Activated naive CD8-positive, alpha-beta T cell treated with anti-CD3 and anti-CD28 coated beads, Interleukin-2, amount 50 U/mL, for 24 hours (primary cell): ENCODE data around the gene CCDC158.

Experiments used
- ATAC-seq: fragments of 150-1000 bp; cut with Tn5 transposase; one replicate; pipeline ENCODE4 v1.10.0; 2021
- DNase-seq: peaks from one replicate; pipeline ENCODE4 v3.0.0; 2021
- H3K27ac Mint-ChIP-seq: one replicate; pipeline ENCODE4 v1.8.0; 2021; ENCODE audit warnings: mild to moderate bottlenecking, mixed read lengths
- H3K27me3 Mint-ChIP-seq: one replicate; pipeline ENCODE4 v1.8.0; 2021; ENCODE audit warnings: mixed read lengths
- H3K36me3 Mint-ChIP-seq: one replicate; pipeline ENCODE4 v1.8.0; 2021; ENCODE audit warnings: low read depth, mixed read lengths
- H3K4me1 Mint-ChIP-seq: one replicate; pipeline ENCODE4 v1.8.0; 2021; ENCODE audit warnings: mixed read lengths
- H3K4me3 Mint-ChIP-seq: one replicate; pipeline ENCODE4 v1.8.0; 2021; ENCODE audit warnings: mild to moderate bottlenecking, moderate library complexity, mixed read lengths
- H3K9me3 Mint-ChIP-seq: one replicate; pipeline ENCODE4 v1.8.0; 2021; ENCODE audit warnings: mixed read lengths

CCDC158 gene

DNA sequence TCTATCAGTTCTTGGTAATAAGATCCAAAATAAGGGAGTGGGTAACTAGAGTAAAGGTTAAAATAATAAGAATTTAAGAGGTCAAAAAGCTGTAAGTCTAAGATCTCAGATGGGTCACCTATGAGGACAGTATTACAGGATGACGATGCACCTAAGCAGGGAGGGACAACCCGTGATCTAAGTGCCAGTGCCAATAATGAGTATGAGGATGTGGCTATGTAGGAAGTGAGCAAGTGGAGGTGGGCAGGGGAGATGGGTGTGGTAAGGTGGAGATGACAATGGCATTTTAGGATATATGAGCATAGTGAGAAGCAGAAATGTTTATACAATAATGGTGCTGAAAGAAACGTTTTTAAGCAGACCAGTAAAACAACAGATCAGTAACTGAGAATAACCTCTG is 19.3 kb downstream of the CCDC158 start:
- no peaks in the 10 kb centered on the region for H3K36me3 Mint-ChIP-seq
- ATAC-seq (no peak), DNase-seq (no peak)
- peaks cover 20% of the 10 kb centered on the region for H3K27me3 Mint-ChIP-seq
- H3K9me3 Mint-ChIP-seq, result peaks cover 7% of the 10 kb centered on the region
- no peak overlapping the region for H3K27ac Mint-ChIP-seq
- no peaks in the 10 kb centered on the region for H3K4me1 Mint-ChIP-seq
- no peak overlapping the region for H3K4me3 Mint-ChIP-seq

DNA sequence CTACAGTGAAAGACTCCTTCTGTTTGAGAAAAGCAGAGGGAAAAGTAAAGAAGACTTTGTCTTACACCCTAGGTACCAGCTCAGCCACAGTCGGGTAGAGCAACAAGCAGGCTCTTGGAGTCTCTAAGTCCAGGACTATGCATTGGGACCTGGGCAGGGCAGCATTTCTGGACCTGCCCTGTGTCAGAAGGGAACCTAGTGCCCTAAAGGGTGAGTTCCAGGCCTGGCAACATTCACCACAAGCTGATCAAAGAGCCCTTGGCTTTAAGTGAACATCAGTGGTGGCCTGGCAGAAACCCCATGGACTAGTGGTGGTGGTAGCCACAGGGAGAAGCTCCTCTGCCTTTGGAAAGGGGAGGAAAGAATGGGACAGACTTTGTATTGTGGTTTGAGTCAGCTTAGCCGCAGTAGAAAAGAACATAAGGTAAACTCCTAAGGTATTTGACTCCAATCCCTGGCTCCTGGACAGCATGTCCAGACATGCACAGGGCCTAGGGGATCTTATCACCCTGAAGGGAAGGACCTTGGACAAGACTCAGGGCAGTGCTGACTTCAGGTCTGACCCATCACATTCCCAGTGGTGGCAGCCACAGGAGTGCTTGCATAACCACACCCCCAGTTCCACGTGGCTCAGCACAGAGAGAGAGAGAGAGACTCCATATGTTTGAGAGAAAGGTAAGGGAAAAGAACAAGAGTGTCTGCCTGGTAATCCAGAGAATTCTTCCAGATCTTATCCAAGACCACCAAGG is 32.6 kb downstream of the CCDC158 start:
- Mint-ChIP-seq H3K4me1 (no peaks in the 10 kb centered on the region), H3K36me3 (no peaks in the 10 kb centered on the region), H3K27me3 (peaks cover 41% of the 10 kb centered on the region), H3K4me3 (no peak overlapping the region), H3K9me3 (peaks cover 22% of the 10 kb centered on the region), H3K27ac (no peak overlapping the region)
- ATAC-seq, result no peak
- DNase-seq, result no peak

- H3K4me3 Mint-ChIP-seq, result no peak overlapping the region
- DNase-seq, result no peak
- H3K27ac Mint-ChIP-seq, result no peak overlapping the region
- no peak for ATAC-seq
- H3K27me3 Mint-ChIP-seq, result peaks cover 30% of the 10 kb centered on the region
- no peaks in the 10 kb centered on the region for H3K36me3 Mint-ChIP-seq
- peaks cover 22% of the 10 kb centered on the region for H3K9me3 Mint-ChIP-seq
- H3K4me1 Mint-ChIP-seq, result no peaks in the 10 kb centered on the region
Observed at GRCh38 chr4:76386566-76387305, 34.2 kb downstream of the CCDC158 start.

GRCh38 chr4:76385974-76386373 is 35.0 kb downstream of the CCDC158 start:
- Mint-ChIP-seq H3K9me3 (peaks cover 22% of the 10 kb centered on the region), H3K4me3 (no peak overlapping the region), H3K4me1 (no peaks in the 10 kb centered on the region), H3K27ac (no peak overlapping the region), H3K36me3 (no peaks in the 10 kb centered on the region), H3K27me3 (peaks cover 24% of the 10 kb centered on the region)
- ATAC-seq, result no peak
- DNase-seq, result no peak

DNA sequence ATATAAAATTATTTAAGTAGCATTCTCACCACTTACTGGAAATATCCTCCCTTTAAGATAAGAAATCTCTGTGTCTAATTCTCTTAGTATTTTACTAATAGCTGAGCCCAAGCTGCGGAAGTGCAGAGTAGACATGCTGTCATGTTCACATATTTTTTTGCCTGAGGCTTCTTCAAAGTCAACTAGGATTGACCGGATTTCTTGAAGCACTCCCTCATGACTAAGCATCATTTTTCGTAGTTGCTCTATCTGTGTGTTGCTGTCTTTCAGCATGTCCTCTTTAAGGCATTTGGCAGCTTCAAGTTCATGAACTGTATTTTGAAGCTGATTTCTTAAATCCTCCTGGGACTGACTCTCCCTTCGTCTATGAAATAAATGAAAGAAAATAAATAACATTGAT is 36.9 kb downstream of the CCDC158 start:
- Mint-ChIP-seq H3K4me1 (no peaks in the 10 kb centered on the region), H3K36me3 (no peaks in the 10 kb centered on the region), H3K27ac (no peak overlapping the region), H3K27me3 (peaks cover 14% of the 10 kb centered on the region), H3K4me3 (no peak overlapping the region), H3K9me3 (peaks cover 9% of the 10 kb centered on the region)
- DNase-seq (no peak), ATAC-seq (no peak)

GRCh38 chr4:76383001-76383400 is 37.9 kb downstream of the CCDC158 start:
- H3K36me3 Mint-ChIP-seq, result no peaks in the 10 kb centered on the region
- DNase-seq (no peak), ATAC-seq (no peak)
- H3K27me3 Mint-ChIP-seq, result peaks cover 12% of the 10 kb centered on the region
- H3K4me3 Mint-ChIP-seq, result no peak overlapping the region
- no peak overlapping the region for H3K27ac Mint-ChIP-seq
- no peaks in the 10 kb centered on the region for H3K9me3 Mint-ChIP-seq
- H3K4me1 Mint-ChIP-seq, result no peaks in the 10 kb centered on the region

DNA sequence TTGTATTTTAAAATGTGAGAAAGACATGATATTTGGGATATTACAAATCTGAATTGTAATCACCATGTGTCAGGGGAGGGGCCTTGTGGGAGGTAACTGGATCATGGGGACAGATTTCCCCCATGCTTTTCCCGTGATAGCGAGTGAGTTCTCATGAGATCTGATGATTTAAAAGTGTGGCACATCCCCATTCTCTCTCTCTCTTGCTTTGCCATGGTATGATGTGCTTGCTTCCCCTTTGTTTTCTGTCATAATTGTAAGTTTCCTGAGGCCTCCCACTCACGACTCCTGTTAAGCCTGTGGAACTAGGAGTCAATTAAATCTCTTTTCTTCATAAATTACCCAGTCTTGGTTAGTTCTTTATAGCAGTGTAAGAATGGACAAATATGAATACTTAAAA is 39.0 kb downstream of the CCDC158 start:
- Mint-ChIP-seq H3K36me3 (no peaks in the 10 kb centered on the region), H3K27ac (no peak overlapping the region)

GRCh38 chr4:76380561-76380960 is 40.4 kb downstream of the CCDC158 start:
- no peak for ATAC-seq
- no peaks in the 10 kb centered on the region for H3K36me3 Mint-ChIP-seq

More for the DNA sequence above, 39.0 kb downstream of the CCDC158 start:
- Mint-ChIP-seq H3K4me1 (no peaks in the 10 kb centered on the region), H3K27me3 (peaks cover 12% of the 10 kb centered on the region), H3K9me3 (no peaks in the 10 kb centered on the region), H3K4me3 (no peak overlapping the region)
- DNase-seq, result no peak
- ATAC-seq, result no peak

GRCh38 chr4:76377911-76378310 is 43.0 kb downstream of the CCDC158 start:
- DNase-seq, result peak; percentile 53
- H3K27me3 Mint-ChIP-seq, result no peaks in the 10 kb centered on the region
- no peak for ATAC-seq
- H3K4me1 Mint-ChIP-seq, result no peaks in the 10 kb centered on the region
- no peak overlapping the region for H3K27ac Mint-ChIP-seq
- no peaks in the 10 kb centered on the region for H3K36me3 Mint-ChIP-seq
- H3K4me3 Mint-ChIP-seq, result no peak overlapping the region
- no peaks in the 10 kb centered on the region for H3K9me3 Mint-ChIP-seq

More at GRCh38 chr4:76380561-76380960, 40.4 kb downstream of the CCDC158 start:
- no peak for DNase-seq
- Mint-ChIP-seq H3K27me3 (peaks cover 8% of the 10 kb centered on the region), H3K4me3 (no peak overlapping the region), H3K4me1 (no peaks in the 10 kb centered on the region), H3K9me3 (no peaks in the 10 kb centered on the region), H3K27ac (no peak overlapping the region)

GRCh38 chr4:76377481-76377901 is 43.5 kb downstream of the CCDC158 start:
- no peak overlapping the region for H3K4me3 Mint-ChIP-seq
- DNase-seq (no peak), ATAC-seq (no peak)
- H3K36me3 Mint-ChIP-seq, result no peaks in the 10 kb centered on the region
- no peaks in the 10 kb centered on the region for H3K4me1 Mint-ChIP-seq
- no peak overlapping the region for H3K27ac Mint-ChIP-seq
- no peaks in the 10 kb centered on the region for H3K27me3 Mint-ChIP-seq
- no peaks in the 10 kb centered on the region for H3K9me3 Mint-ChIP-seq

- no peak overlapping the region for H3K27ac Mint-ChIP-seq
- H3K27me3 Mint-ChIP-seq, result no peaks in the 10 kb centered on the region
- ATAC-seq (no peak), DNase-seq (no peak)
- no peaks in the 10 kb centered on the region for H3K36me3 Mint-ChIP-seq
- no peaks in the 10 kb centered on the region for H3K4me1 Mint-ChIP-seq
- no peaks in the 10 kb centered on the region for H3K9me3 Mint-ChIP-seq
- no peak overlapping the region for H3K4me3 Mint-ChIP-seq
Observed at GRCh38 chr4:76376534-76376933, 44.4 kb downstream of the CCDC158 start.

DNA sequence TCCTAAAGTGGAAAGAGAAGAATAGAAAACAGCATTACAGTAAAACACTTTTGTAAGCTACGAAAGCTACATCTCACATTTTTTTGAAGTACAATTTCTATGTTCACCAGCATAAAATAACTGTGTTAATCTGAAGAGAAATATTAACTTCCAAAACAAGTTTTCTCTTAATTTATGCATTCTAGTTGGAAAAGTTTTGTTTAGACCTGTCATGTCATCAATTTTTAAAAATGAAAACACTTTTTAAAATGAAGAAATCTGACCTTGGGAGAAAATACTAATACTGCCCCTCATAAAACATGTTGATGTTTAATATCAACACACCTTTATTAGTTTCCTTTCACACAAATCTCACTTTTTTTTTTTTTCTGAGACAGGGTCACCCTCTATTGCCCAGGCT is 45.2 kb downstream of the CCDC158 start:
- Mint-ChIP-seq H3K27me3 (no peaks in the 10 kb centered on the region), H3K9me3 (no peaks in the 10 kb centered on the region), H3K27ac (no peak overlapping the region), H3K4me3 (no peak overlapping the region), H3K36me3 (no peaks in the 10 kb centered on the region), H3K4me1 (no peaks in the 10 kb centered on the region)
- ATAC-seq (no peak), DNase-seq (no peak)

- no peaks in the 10 kb centered on the region for H3K36me3 Mint-ChIP-seq
- no peaks in the 10 kb centered on the region for H3K9me3 Mint-ChIP-seq
- no peaks in the 10 kb centered on the region for H3K4me1 Mint-ChIP-seq
- H3K27me3 Mint-ChIP-seq, result no peaks in the 10 kb centered on the region
- no peak overlapping the region for H3K27ac Mint-ChIP-seq
- ATAC-seq (no peak), DNase-seq (no peak)
- no peak overlapping the region for H3K4me3 Mint-ChIP-seq
Observed at GRCh38 chr4:76374798-76375197, 46.1 kb downstream of the CCDC158 start.

DNA sequence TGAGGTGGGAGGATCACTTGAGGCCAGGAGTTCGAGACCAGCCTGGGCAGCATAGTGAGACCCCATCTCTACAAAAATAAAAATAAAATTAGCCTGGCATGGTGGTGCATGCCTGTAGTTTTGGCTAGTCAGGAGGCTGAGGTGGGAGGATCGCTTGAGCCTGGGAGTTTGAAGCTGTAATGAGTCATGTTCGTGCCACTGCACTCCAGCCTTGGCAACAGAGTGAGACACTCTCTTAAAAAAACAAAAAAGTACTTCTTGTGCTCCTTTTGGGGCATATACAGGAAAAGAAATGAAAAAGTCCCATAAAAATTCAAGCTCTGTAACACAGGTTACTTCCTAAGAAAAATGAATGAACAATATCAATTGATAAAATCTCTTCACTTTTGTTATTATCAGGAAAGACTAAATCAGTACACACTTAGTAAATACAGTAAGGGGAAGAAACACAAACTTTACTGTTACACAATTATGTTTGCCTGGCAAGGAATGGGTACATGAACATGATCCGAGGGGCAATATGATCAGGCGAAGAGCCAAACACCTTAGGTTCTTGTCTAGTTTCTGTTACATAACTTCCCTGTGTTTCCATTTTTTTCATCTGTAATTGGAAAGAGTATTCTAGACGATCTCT is 46.9 kb downstream of the CCDC158 start:
- DNase-seq, result no peak
- Mint-ChIP-seq H3K27me3 (no peaks in the 10 kb centered on the region), H3K36me3 (no peaks in the 10 kb centered on the region), H3K4me3 (no peak overlapping the region), H3K27ac (no peak overlapping the region), H3K4me1 (no peaks in the 10 kb centered on the region), H3K9me3 (no peaks in the 10 kb centered on the region)
- no peak for ATAC-seq

GRCh38 chr4:76366737-76367136 is 54.2 kb downstream of the CCDC158 start:
- H3K27me3 Mint-ChIP-seq, result no peaks in the 10 kb centered on the region
- DNase-seq, result no peak
- H3K4me3 Mint-ChIP-seq, result no peak overlapping the region
- no peak for ATAC-seq
- peaks cover 10% of the 10 kb centered on the region for H3K4me1 Mint-ChIP-seq
- H3K9me3 Mint-ChIP-seq, result no peaks in the 10 kb centered on the region
- H3K36me3 Mint-ChIP-seq, result no peaks in the 10 kb centered on the region
- H3K27ac Mint-ChIP-seq, result no peak overlapping the region
